GM10266 (cell line): ENCODE results near the gene CLDN24.

Experiments used
- DNase-seq: peaks from one replicate; pipeline ENCODE4 v3.0.0; 2012; ENCODE audit errors: extremely low spot score
- CTCF ChIP-seq: IDR thresholded peaks from 2 replicates; pipeline ENCODE4 v1.5.1; 2012; ENCODE audit warnings: mild to moderate bottlenecking, low read depth; ENCODE audit not compliant: control insufficient read depth, insufficient read depth; ENCODE audit errors: missing control alignments

The CLDN24 gene

GRCh38 chr4:183312841-183313240, 9.4 kb downstream of the CLDN24 start:
- no peak for DNase-seq
- no peak for TF ChIP-seq CTCF

GRCh38 chr4:183306811-183307210, 15.4 kb downstream of the CLDN24 start:
- no peak for DNase-seq
- no peak for TF ChIP-seq CTCF

GRCh38 chr4:183304538-183304937, 17.7 kb downstream of the CLDN24 start:
- no peak for TF ChIP-seq CTCF
- DNase-seq = no peak

GRCh38 chr4:183304067-183304466, 18.2 kb downstream of the CLDN24 start:
- no peak for DNase-seq
- no peak for TF ChIP-seq CTCF

GRCh38 chr4:183303301-183303700, 18.9 kb downstream of the CLDN24 start:
- TF ChIP-seq CTCF = no peak
- DNase-seq = no peak

- TF ChIP-seq CTCF = no peak
Measured at GRCh38 chr4:183300655-183301054, 21.6 kb downstream of the CLDN24 start.

GRCh38 chr4:183300070-183300469, 22.2 kb downstream of the CLDN24 start:
- no peak for TF ChIP-seq CTCF
- DNase-seq = no peak

More at GRCh38 chr4:183300655-183301054, 21.6 kb downstream of the CLDN24 start:
- DNase-seq = no peak

GRCh38 chr4:183299464-183299863, 22.8 kb downstream of the CLDN24 start:
- no peak for DNase-seq
- no peak for TF ChIP-seq CTCF
